ENCODE measurements around the gene LDB2.

Gene LDB2

GRCh38 chr4:16603178-16603577 is 295.3 kb downstream of the LDB2 start:
- H3K27me3 ChIP-seq (ENCODE audit: insufficient read depth, low read length, poor library complexity, severe bottlenecking) = no peaks in the 10 kb centered on the region
- no peaks in the 10 kb centered on the region for H3K9me3 ChIP-seq (ENCODE audit: insufficient read depth, low read depth, low read length)
- H4K20me1 ChIP-seq (ENCODE audit: insufficient read depth, low read length, poor library complexity, severe bottlenecking) = no peaks in the 10 kb centered on the region
- no peaks in the 10 kb centered on the region for H3F3A ChIP-seq (ENCODE audit: low read depth)
- H3K4me1 ChIP-seq (ENCODE audit: insufficient read depth, low read length, poor library complexity, severe bottlenecking) = no peaks in the 10 kb centered on the region
- H3K4me2 ChIP-seq (ENCODE audit: low read depth, low read length, poor library complexity, severe bottlenecking) = no peak overlapping the region
- no peaks in the 10 kb centered on the region for H3K79me2 ChIP-seq (ENCODE audit: insufficient read depth, low read length)
- H3K9me2 ChIP-seq (replicated peaks; ENCODE audit: low read depth, low read length) = no peaks in the 10 kb centered on the region
- TF ChIP-seq CTCF (conservative IDR thresholded peaks at IDR 0.05; ENCODE audit: low read length) (no peak), EZH2phosphoT487 (IDR thresholded peaks at IDR 0.05; ENCODE audit: borderline replicate concordance) (no peak)
- no peak overlapping the region for H3K9ac ChIP-seq (ENCODE audit: low read depth, low read length, poor library complexity, severe bottlenecking)
- no peak overlapping the region for H2AFZ ChIP-seq (ENCODE audit: low read length)
- no peaks in the 10 kb centered on the region for H3K36me3 ChIP-seq (ENCODE audit: insufficient read depth, low read length)
- no peak overlapping the region for H3K4me3 ChIP-seq (ENCODE audit: low read length, poor library complexity, severe bottlenecking)

DNA sequence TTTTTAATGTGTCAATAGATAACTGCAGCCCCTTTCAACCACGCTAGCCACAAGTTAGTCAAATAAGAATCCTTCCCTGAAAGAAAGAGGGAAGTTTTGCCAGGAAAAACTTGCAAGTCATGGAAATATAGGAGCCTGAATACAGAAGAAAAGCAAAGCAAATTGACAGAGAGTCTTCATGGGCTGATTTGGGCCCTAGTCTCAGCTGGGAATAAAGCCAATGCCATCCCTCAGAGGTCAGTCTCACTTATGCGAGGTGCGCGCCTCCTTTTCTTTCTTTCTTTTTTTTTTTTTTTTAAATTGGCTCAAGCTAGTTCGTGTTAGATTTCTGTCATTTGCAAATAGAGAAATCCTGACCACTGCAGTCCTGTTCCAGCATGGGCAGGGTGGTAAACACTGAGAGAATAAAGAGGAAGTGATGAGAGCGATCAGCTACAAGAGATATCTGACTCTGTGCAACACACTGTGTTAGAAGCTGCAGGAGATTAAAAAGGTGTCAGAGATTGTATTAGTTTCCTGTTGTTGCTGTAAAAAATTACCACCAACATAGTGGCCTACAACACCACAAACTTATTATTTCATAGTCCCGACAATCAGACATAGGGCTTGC is 299.7 kb downstream of the LDB2 start:
- Histone ChIP-seq H2AFZ (ENCODE audit: low read length) (no peak overlapping the region), H3K9me3 (ENCODE audit: insufficient read depth, low read depth, low read length) (no peaks in the 10 kb centered on the region), H3F3A (ENCODE audit: low read depth) (no peaks in the 10 kb centered on the region), H3K4me3 (ENCODE audit: low read length, poor library complexity, severe bottlenecking) (no peak overlapping the region), H3K4me2 (ENCODE audit: low read depth, low read length, poor library complexity, severe bottlenecking) (no peak overlapping the region), H3K9ac (ENCODE audit: low read depth, low read length, poor library complexity, severe bottlenecking) (no peak overlapping the region), H3K36me3 (ENCODE audit: insufficient read depth, low read length) (no peaks in the 10 kb centered on the region), H3K4me1 (ENCODE audit: insufficient read depth, low read length, poor library complexity, severe bottlenecking) (no peaks in the 10 kb centered on the region), H3K9me2 (replicated peaks; ENCODE audit: low read depth, low read length) (no peaks in the 10 kb centered on the region), H3K27me3 (ENCODE audit: insufficient read depth, low read length, poor library complexity, severe bottlenecking) (no peaks in the 10 kb centered on the region), H4K20me1 (ENCODE audit: insufficient read depth, low read length, poor library complexity, severe bottlenecking) (no peaks in the 10 kb centered on the region), H3K79me2 (ENCODE audit: insufficient read depth, low read length) (no peaks in the 10 kb centered on the region)
- TF ChIP-seq EZH2phosphoT487 (IDR thresholded peaks at IDR 0.05; ENCODE audit: borderline replicate concordance) = no peak
- TF ChIP-seq CTCF (conservative IDR thresholded peaks at IDR 0.05; ENCODE audit: low read length) = no peak

GRCh38 chr4:16597845-16598596 is 300.4 kb downstream of the LDB2 start:
- no peak for TF ChIP-seq EZH2phosphoT487 (IDR thresholded peaks at IDR 0.05; ENCODE audit: borderline replicate concordance)
- TF ChIP-seq CTCF (conservative IDR thresholded peaks at IDR 0.05; ENCODE audit: low read length) = no peak
- Histone ChIP-seq H3K9me2 (replicated peaks; ENCODE audit: low read depth, low read length) (no peaks in the 10 kb centered on the region), H3K9me3 (ENCODE audit: insufficient read depth, low read depth, low read length) (no peaks in the 10 kb centered on the region), H3K4me2 (ENCODE audit: low read depth, low read length, poor library complexity, severe bottlenecking) (no peak overlapping the region), H3K79me2 (ENCODE audit: insufficient read depth, low read length) (no peaks in the 10 kb centered on the region), H3K27me3 (ENCODE audit: insufficient read depth, low read length, poor library complexity, severe bottlenecking) (no peaks in the 10 kb centered on the region), H3K36me3 (ENCODE audit: insufficient read depth, low read length) (no peaks in the 10 kb centered on the region), H3K4me3 (ENCODE audit: low read length, poor library complexity, severe bottlenecking) (no peak overlapping the region), H2AFZ (ENCODE audit: low read length) (no peak overlapping the region), H3F3A (ENCODE audit: low read depth) (no peaks in the 10 kb centered on the region), H3K4me1 (ENCODE audit: insufficient read depth, low read length, poor library complexity, severe bottlenecking) (no peaks in the 10 kb centered on the region), H3K9ac (ENCODE audit: low read depth, low read length, poor library complexity, severe bottlenecking) (no peak overlapping the region), H4K20me1 (ENCODE audit: insufficient read depth, low read length, poor library complexity, severe bottlenecking) (no peaks in the 10 kb centered on the region)

All from Loucy (cell line).